Neural crest cell (in vitro differentiated cells): ENCODE data around the gene HTRA2. TPM values are rescaled to one million over a fixed set of nuclear protein-coding genes. Genes with fewer than 3 reads are reported as not detected.
A peak's percentile ranks its signal among the peaks of the same experiment; 100 is the strongest.

Experiments
- DNase-seq: peaks from one replicate; pipeline ENCODE4 v3.0.0; 2021; ENCODE audit warnings: low read depth, mixed read lengths, low spot score
- H3K27ac Mint-ChIP-seq: one replicate; pipeline ENCODE4 v1.8.0; 2021; ENCODE audit warnings: mild to moderate bottlenecking, mixed read lengths; ENCODE audit not compliant: unreplicated experiment
- H3K27me3 Mint-ChIP-seq: 2 replicates; pipeline ENCODE4 v1.8.0; 2021; ENCODE audit warnings: low read depth, mild to moderate bottlenecking, mixed read lengths
- H3K36me3 Mint-ChIP-seq: 2 replicates; pipeline ENCODE4 v1.8.0; 2021; ENCODE audit warnings: low read depth, mild to moderate bottlenecking, mixed read lengths
- H3K4me1 Mint-ChIP-seq: 2 replicates; pipeline ENCODE4 v1.8.0; 2021; ENCODE audit warnings: mixed read lengths
- H3K4me3 Mint-ChIP-seq: one replicate; pipeline ENCODE4 v1.8.0; 2021; ENCODE audit warnings: mild to moderate bottlenecking, mixed read lengths
- H3K9me3 Mint-ChIP-seq: 2 replicates; pipeline ENCODE4 v1.8.0; 2021; ENCODE audit warnings: mixed read lengths
- total RNA-seq: library from RNA; stranded (reverse); gene quantifications from 2 replicates; pipeline ENCODE4 v1.2.1, GENCODE V29; 2021
- TF ChIP-seq, protein P1 (sequence below): fragments of 200-600 bp; sonication (generic); conservative IDR thresholded peaks from 2 replicates; pipeline ENCODE4 v1.5.0; 2021; ENCODE audit warnings: antibody characterized with exemption, mild to moderate bottlenecking

Gene HTRA2
- total RNA-seq, 1 donor from 2014 or later: 44.7 TPM

DNA sequence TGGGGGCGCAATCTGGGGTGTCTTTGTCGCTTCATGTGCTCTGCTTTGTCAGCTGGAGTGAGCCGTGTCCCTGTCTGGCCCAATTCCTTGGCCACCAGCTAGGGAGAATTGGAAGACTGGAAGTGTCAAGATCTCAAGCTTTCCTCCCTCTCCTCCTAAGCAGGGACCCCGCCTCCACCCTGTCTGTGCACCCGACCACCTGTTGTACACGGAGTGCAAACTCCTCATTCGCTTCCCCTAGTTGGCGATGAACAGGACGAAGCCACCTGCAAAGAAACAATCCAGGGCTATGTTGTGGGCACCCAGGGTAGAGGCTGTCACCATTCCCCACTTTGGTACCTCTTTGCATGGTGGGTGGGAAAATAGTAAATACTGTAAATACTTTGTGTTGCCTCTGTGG lies 2.0 kb upstream of the HTRA2 start:
- no peak for DNase-seq

DNA sequence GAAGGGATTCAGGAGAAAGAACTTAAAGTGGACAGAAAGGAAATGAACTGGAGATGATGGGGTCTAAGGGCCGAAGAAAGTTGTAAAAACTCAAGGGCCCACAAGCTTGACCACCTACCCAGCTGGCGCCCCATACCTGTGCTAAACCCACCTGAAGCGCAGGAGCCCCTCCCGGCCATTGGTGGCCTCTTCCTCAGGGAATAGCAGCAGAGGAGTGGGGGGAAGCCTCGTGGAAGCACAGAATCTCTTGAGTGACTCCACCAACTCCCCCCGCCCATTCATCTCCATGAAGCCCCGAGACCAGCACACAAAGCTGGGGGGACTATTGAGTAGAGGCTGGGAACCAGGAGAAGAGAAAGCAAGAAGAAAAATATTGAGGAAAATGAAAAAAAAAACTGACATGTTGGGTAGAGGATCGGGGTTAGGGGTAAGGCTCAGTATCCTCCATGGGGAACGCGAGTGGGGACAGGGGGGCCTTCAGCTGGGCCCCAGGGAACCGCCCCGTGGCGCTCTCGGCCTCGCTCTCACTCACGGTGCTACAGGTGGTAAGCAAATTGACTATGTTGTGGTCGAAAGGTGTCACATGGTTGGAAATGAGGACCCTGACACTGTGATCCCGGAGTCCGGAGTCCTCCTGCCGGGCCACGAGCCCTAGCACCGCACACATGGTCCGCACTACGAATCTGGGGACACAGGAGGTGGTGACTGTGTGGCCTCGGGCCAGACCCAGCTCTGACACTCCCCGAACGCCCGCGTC lies 955 bp upstream of the HTRA2 start:
- Mint-ChIP-seq H3K4me3 (peak overlapping the region; percentile 98), H3K27me3 (peaks cover 6% of the 10 kb centered on the region), H3K4me1 (peaks cover 39% of the 10 kb centered on the region), H3K27ac (peak overlapping the region; percentile 98), H3K9me3 (peaks cover 2% of the 10 kb centered on the region), H3K36me3 (peaks cover 17% of the 10 kb centered on the region)
- DNase-seq: no peak
- TF ChIP-seq, protein P1, sequence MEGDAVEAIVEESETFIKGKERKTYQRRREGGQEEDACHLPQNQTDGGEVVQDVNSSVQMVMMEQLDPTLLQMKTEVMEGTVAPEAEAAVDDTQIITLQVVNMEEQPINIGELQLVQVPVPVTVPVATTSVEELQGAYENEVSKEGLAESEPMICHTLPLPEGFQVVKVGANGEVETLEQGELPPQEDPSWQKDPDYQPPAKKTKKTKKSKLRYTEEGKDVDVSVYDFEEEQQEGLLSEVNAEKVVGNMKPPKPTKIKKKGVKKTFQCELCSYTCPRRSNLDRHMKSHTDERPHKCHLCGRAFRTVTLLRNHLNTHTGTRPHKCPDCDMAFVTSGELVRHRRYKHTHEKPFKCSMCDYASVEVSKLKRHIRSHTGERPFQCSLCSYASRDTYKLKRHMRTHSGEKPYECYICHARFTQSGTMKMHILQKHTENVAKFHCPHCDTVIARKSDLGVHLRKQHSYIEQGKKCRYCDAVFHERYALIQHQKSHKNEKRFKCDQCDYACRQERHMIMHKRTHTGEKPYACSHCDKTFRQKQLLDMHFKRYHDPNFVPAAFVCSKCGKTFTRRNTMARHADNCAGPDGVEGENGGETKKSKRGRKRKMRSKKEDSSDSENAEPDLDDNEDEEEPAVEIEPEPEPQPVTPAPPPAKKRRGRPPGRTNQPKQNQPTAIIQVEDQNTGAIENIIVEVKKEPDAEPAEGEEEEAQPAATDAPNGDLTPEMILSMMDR: no peak

More for the DNA sequence above, 2.0 kb upstream of the HTRA2 start:
- Mint-ChIP-seq H3K36me3 (peaks cover 14% of the 10 kb centered on the region), H3K9me3 (peaks cover 2% of the 10 kb centered on the region), H3K27ac (no peak overlapping the region), H3K4me3 (peak overlapping the region; percentile 98), H3K27me3 (peaks cover 14% of the 10 kb centered on the region), H3K4me1 (peaks cover 38% of the 10 kb centered on the region)
- TF ChIP-seq, protein P1: no peak

DNA sequence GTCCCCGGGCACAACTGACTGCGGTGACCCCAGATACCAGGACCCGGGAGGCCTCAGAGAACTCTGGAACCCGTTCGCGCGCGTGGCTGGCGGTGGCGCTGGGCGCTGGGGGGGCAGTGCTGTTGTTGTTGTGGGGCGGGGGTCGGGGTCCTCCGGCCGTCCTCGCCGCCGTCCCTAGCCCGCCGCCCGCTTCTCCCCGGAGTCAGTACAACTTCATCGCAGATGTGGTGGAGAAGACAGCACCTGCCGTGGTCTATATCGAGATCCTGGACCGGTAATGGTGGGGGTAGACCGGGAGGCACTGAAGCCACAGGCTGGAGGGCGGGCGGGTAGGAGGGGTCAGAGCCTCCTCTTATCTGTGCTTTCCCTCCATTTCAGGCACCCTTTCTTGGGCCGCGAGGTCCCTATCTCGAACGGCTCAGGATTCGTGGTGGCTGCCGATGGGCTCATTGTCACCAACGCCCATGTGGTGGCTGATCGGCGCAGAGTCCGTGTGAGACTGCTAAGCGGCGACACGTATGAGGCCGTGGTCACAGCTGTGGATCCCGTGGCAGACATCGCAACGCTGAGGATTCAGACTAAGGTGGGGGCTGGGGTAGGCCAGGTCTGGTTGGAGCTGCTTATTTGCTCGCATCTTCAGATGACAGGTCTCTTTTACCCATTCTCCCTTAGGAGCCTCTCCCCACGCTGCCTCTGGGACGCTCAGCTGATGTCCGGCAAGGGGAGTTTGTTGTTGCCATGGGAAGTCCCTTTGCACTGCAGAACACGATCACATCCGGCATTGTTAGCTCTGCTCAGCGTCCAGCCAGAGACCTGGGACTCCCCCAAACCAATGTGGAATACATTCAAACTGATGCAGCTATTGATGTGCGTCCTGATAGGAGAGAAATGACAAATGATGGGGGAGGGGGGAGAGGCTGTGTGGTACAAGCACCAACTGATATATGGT lies 780 bp downstream of the HTRA2 start:
- H3K27ac Mint-ChIP-seq: peak overlapping the region; percentile 91

DNA sequence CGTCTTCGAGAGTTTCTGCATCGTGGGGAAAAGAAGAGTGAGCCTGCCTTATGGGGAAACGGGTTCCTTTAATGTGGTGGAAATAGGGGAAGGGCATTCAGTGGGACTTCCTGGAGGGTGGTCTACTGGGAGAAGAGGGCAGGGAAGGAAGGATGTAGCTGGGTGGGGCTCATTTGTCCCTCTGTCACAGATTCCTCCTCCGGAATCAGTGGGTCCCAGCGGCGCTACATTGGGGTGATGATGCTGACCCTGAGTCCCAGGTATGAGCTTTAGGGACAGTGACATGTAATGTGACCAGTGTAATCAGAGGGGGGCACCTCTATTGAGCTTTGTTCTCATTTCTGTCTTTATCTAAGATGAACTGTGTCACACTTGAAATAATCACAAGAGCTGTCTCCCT lies 1.9 kb downstream of the HTRA2 start:
- peaks cover 39% of the 10 kb centered on the region for H3K4me1 Mint-ChIP-seq
- H3K9me3 Mint-ChIP-seq: no peaks in the 10 kb centered on the region
- peaks cover 2% of the 10 kb centered on the region for H3K27me3 Mint-ChIP-seq
- TF ChIP-seq, protein P1: no peak
- H3K36me3 Mint-ChIP-seq: peaks cover 10% of the 10 kb centered on the region
- H3K4me3 Mint-ChIP-seq: peak overlapping the region; percentile 98
- no peak for DNase-seq
- H3K27ac Mint-ChIP-seq: no peak overlapping the region

More for the DNA sequence above, 780 bp downstream of the HTRA2 start:
- Mint-ChIP-seq H3K4me3 (peak overlapping the region; percentile 98), H3K36me3 (peaks cover 17% of the 10 kb centered on the region), H3K9me3 (peaks cover 2% of the 10 kb centered on the region), H3K27me3 (peaks cover 3% of the 10 kb centered on the region), H3K4me1 (peaks cover 39% of the 10 kb centered on the region)
- TF ChIP-seq, protein P1: no peak
- DNase-seq: peak; percentile 27

DNA sequence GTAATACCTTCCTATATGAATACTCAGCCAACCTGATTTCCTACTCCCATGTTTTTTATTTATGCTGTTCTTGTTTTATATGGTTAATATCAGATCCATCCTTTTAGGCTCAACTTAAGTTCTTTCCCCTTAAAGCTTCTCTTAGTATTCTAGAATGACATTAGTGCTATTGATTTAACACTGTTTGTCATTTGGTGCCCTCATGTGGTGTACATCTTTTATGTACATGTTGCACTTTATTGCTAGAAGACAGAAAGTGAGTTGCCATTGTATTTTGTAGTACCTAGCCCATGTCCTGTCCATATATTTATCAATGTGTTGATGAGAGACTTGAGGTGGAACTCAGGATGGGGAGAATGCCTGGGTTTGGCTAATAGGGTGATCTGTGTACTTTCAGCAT lies 2.5 kb downstream of the HTRA2 start:
- H3K27ac Mint-ChIP-seq: no peak overlapping the region
- H3K9me3 Mint-ChIP-seq: no peaks in the 10 kb centered on the region
- DNase-seq: no peak
- H3K4me3 Mint-ChIP-seq: peak overlapping the region; percentile 98
- peaks cover 5% of the 10 kb centered on the region for H3K36me3 Mint-ChIP-seq
- TF ChIP-seq, protein P1: no peak
- no peaks in the 10 kb centered on the region for H3K27me3 Mint-ChIP-seq
- peaks cover 39% of the 10 kb centered on the region for H3K4me1 Mint-ChIP-seq
